Measurements from ENCODE around the gene PTCD3.

- TF ChIP-seq CTCF (IDR thresholded peaks at IDR 0.05) (no peak), POLR2AphosphoS5 (IDR thresholded peaks at IDR 0.05) (no peak), POLR2A (IDR thresholded peaks at IDR 0.05) (no peak)
Measured at GRCh38 chr2:86068648-86069047, 37.4 kb upstream of the PTCD3 start.
